ENCODE data around the gene RASIP1. TPM values are rescaled to one million over a fixed set of nuclear protein-coding genes. Genes with fewer than 3 reads are reported as not detected.

Gene RASIP1
- total RNA-seq, 2 donors from 2014 or later: 11.6 to 12.3 TPM

DNA sequence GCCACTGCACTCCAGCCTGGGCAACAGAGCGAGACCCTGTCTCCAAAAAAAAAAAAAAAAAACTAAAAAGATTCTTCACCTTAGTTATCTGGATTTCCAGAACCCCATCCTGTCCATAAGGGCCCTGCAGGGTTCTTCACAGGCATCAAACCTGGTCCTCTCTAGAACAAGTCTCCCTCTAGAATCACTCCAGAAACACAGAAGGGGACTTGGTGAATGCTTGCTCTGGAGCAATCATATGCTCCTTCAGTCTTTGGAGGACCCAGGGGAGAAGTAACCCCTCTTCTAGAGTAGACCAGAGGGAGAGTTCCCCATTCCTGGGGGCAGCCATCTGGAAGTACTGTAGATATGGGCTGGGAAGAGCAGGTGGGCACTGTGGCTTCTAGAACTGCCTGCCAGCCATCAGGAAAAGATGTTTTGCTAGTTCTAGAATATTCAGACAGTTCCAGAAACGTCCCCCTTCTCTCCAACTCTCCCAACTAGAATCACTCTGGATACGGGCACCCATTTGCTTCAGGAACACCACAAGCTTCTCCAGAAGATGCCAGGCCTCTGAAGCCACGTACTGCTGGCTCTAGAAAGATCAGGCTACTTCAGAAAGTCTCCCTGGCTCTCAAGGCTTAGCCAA, 9.3 kb upstream of the RASIP1 start:
- ATAC-seq (ENCODE audit: insufficient number of reproducible peaks, low FRiP score, low read depth) (no peak), DNase-seq (ENCODE audit: low spot score) (no peak)
- peaks cover 7 to 18% of the 10 kb centered on the region in 2 donors for H3K4me1 ChIP-seq (ENCODE audit: control insufficient read depth in 1 of 2, low read depth in 2 of 2)
- H3K4me3 ChIP-seq: no peak overlapping the region
- TF ChIP-seq, protein P1, sequence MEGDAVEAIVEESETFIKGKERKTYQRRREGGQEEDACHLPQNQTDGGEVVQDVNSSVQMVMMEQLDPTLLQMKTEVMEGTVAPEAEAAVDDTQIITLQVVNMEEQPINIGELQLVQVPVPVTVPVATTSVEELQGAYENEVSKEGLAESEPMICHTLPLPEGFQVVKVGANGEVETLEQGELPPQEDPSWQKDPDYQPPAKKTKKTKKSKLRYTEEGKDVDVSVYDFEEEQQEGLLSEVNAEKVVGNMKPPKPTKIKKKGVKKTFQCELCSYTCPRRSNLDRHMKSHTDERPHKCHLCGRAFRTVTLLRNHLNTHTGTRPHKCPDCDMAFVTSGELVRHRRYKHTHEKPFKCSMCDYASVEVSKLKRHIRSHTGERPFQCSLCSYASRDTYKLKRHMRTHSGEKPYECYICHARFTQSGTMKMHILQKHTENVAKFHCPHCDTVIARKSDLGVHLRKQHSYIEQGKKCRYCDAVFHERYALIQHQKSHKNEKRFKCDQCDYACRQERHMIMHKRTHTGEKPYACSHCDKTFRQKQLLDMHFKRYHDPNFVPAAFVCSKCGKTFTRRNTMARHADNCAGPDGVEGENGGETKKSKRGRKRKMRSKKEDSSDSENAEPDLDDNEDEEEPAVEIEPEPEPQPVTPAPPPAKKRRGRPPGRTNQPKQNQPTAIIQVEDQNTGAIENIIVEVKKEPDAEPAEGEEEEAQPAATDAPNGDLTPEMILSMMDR (IDR thresholded peaks at IDR 0.05): no peak
- no peaks in the 10 kb centered on the region for H3K36me3 ChIP-seq
- H3K9me3 ChIP-seq: no peaks in the 10 kb centered on the region
- H3K27ac ChIP-seq: no peak overlapping the region
- H3K27me3 ChIP-seq (replicated peaks; ENCODE audit: insufficient read depth): peaks cover 4% of the 10 kb centered on the region

DNA sequence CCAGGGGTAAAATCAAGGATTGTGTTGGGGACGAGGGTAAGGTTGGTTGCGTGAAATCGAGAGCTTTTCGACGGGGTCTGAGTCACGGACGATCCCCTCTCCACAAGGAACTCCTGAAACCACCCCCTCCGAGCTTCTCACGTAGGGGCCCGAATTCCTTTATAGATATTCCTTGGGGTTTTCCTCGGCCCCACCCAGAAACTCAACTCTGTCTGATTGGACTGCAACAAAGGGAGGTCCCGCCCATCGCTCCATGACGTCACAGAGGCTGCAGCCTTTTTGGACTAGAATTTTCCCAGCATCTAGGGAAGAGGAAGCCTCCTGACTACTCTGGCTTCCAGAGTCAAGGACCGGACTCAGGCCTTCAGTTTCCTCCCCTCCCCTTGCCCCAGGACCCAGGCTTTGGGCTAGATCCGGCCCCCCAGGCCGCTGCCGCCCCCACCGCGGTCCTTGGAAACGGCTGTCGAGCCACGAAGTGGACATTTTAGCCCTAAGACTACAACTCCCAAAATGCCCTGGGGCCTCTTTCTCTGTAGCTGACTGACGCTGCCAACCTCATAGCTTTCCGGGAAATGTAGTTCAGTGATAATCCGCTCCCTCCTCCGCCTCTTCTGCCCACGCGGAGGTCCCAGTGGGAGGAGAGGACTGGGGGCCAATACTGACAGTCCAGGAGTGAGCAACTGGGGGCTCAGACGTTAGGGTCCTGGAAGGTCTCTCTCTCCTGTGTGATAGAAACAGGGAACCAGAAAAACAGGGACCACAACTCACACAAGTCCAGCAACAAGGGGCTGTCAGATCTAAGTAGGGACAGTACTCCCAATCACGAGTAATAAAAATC, 6.5 kb upstream of the RASIP1 start, which contains the start of gene IZUMO1:
Gene IZUMO1 (minus strand): TSS at position 172 of the 838 bp plus-strand sequence. CDS start 1,050 bp downstream, outside the sequence.
- H3K4me3 ChIP-seq: peak within 1 kb of the TSS; percentile 66

DNA sequence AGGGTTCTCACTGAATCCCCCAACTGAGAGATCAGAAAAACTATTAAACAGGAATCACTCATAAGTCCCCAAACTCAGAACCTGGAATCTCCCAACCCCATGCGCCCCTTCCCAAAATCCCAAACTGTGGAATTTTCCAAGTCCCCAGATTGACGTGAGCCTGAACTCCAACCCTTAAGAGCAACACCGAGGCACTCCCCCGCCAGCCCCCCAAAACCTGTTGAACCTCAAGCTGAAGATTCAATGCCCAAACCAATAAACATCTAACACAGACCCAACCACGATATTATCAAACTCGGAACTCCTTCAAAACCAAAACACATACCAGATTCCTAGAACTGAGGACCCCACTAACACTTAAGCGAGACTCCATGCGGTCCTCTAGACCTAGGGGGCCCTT, 5.7 kb upstream of the RASIP1 start:
- ATAC-seq (ENCODE audit: insufficient number of reproducible peaks, low FRiP score, low read depth): no peak

More for the DNA sequence above, 6.5 kb upstream of the RASIP1 start, which contains the start of gene IZUMO1:
- Histone ChIP-seq H3K27ac (no peak within 1 kb of the TSS), H3K4me1 (ENCODE audit: control insufficient read depth in 1 of 2, low read depth in 2 of 2) (peaks cover 0 to 7% of the 10 kb centered on the region in 2 donors), H3K27me3 (replicated peaks; ENCODE audit: insufficient read depth) (peaks cover 4% of the 10 kb centered on the region), H3K9me3 (no peaks in the 10 kb centered on the region), H3K36me3 (no peaks in the 10 kb centered on the region)
- ATAC-seq (ENCODE audit: insufficient number of reproducible peaks, low FRiP score, low read depth): peak; percentile 44
- TF ChIP-seq, protein P1 (IDR thresholded peaks at IDR 0.05): no peak
- DNase-seq (ENCODE audit: low spot score): peak; percentile 43

DNA sequence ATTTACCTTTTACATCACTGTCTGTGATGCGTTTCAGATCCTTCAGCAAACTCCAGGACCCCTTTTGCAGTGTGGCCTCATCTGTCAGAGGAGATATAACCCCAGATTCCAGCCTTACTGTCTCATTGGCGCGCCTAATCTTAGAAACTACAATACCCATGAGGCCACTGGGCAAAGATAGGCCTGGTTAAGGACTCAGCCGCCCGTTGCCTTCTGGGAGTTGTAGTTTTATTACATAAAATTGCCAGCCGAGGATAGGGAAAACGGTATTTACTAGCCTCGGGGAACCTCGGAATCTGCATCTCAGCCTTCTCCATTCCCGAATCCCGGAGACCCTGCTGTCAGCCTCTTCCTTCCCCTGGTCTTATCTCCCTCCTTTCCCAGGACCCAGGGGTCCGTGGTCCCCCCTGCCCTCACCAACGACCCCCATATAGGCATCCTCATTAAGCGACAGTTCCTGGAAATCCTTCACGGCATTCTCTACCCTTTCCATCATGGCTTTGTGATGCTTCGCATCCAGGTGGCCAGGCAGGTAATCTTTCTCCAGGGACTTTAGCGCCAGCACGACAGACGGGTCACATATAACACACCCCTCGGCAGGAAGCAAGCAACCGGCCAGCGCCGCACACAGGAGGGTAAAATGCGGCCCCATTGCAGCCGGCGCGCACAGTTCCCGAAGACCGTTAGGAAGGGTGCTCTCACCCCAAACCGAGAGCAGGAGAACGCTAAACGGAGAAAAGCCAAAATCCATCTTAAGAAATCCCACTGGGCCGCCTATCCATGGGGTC, 5.0 kb upstream of the RASIP1 start:
- Histone ChIP-seq H3K27me3 (replicated peaks; ENCODE audit: insufficient read depth) (peaks cover 4% of the 10 kb centered on the region), H3K36me3 (no peaks in the 10 kb centered on the region), H3K9me3 (no peaks in the 10 kb centered on the region), H3K4me3 (no peak overlapping the region), H3K27ac (no peak overlapping the region), H3K4me1 (ENCODE audit: control insufficient read depth in 1 of 2, low read depth in 2 of 2) (peaks cover 0 to 7% of the 10 kb centered on the region in 2 donors)
- DNase-seq (ENCODE audit: low spot score) (no peak), ATAC-seq (ENCODE audit: insufficient number of reproducible peaks, low FRiP score, low read depth) (no peak)
- TF ChIP-seq, protein P1 (IDR thresholded peaks at IDR 0.05): no peak

More for the DNA sequence above, 5.7 kb upstream of the RASIP1 start:
- H3K36me3 ChIP-seq: no peaks in the 10 kb centered on the region
- TF ChIP-seq, protein P1 (IDR thresholded peaks at IDR 0.05): no peak
- DNase-seq (ENCODE audit: low spot score): no peak
- no peaks in the 10 kb centered on the region for H3K9me3 ChIP-seq
- H3K27me3 ChIP-seq (replicated peaks; ENCODE audit: insufficient read depth): peaks cover 4% of the 10 kb centered on the region
- no peak overlapping the region for H3K4me3 ChIP-seq
- H3K4me1 ChIP-seq (ENCODE audit: control insufficient read depth in 1 of 2, low read depth in 2 of 2): peaks cover 0 to 7% of the 10 kb centered on the region in 2 donors
- no peak overlapping the region for H3K27ac ChIP-seq
